GM12878 (cell line): ENCODE data around the gene DHX38. TPM values are rescaled to one million over a fixed set of nuclear protein-coding genes. Genes with fewer than 3 reads are reported as not detected.

Source experiments
- ATAC-seq: fragments of 200-7000 bp; cut with Tn5 transposase; 3 replicates; pipeline ENCODE4 v1.9.1; 2020; ENCODE audit warnings: mild to moderate bottlenecking, moderate library complexity
- Bru-seq: library from RNA; stranded (reverse); fragments of 400-500 nt; gene quantifications from one replicate; lab custom pipeline; 2021; lab: Mats Ljungman, UMichigan
- BruChase-seq, 2 experiments: library from RNA; stranded (reverse); fragments of 400-500 nt; gene quantifications; one replicate each; lab custom pipeline; 2021; lab: Mats Ljungman, UMichigan
- BruUV-seq: library from RNA; stranded (reverse); fragments of 400-500 nt; replicated peaks from 2 replicates; lab custom pipeline; 2021; lab: Mats Ljungman, UMichigan
- CTCF ChIA-PET: fragments of 300-600 bp; sonication (Branson Sonifier 250); formaldehyde crosslinking; extraction: SDS; loops from one replicate; lab custom pipeline; 2021; ENCODE audit warnings: inconsistent platforms; lab: Yijun Ruan, JAX
- POLR2A ChIA-PET: fragments of 350-600 bp; formaldehyde crosslinking; extraction: SDS; loops from one replicate; lab custom pipeline; 2021; ENCODE audit warnings: inconsistent platforms; lab: Charles Lee
- RAD21 ChIA-PET: fragments of 300-600 bp; sonication (Branson Sonifier 250); formaldehyde crosslinking; loops from one replicate; lab custom pipeline; 2023; ENCODE audit warnings: antibody characterized with exemption; ENCODE audit not compliant: unreplicated experiment; lab: Charles Lee
- SMC1A ChIA-PET: fragments of 300-600 bp; sonication (Branson Sonifier 250); formaldehyde crosslinking; loops from one replicate; lab custom pipeline; 2023; ENCODE audit not compliant: unreplicated experiment, uncharacterized antibody; lab: Charles Lee
- DNase-seq: peaks from one replicate; pipeline ENCODE4 v3.0.0-alpha.2; 2011; ENCODE audit warnings: low read depth, low spot score
- FAIRE-seq: peaks from 3 replicates; lab custom pipeline; 2011; peaks lifted over from hg19 to GRCh38; lab: Jason Lieb, UNC
- H2AFZ ChIP-seq: 2 replicates; pipeline ENCODE4 v1.6.0; 2011; ENCODE audit warnings: low read depth, low read length, control low read depth; ENCODE audit not compliant: control insufficient read depth
- H3K27ac ChIP-seq: 2 replicates; pipeline ENCODE4 v1.5.1; 2011; ENCODE audit warnings: control low read depth; ENCODE audit not compliant: control insufficient read depth, insufficient read depth
- H3K27me3 ChIP-seq, 2 experiments: replicated peaks in 1 of 2; 2 replicates each; pipeline versions ENCODE4 v1.6.0 to v1.6.1; 2011; ENCODE audit warnings: low read length in 1 of 2; ENCODE audit not compliant: control insufficient read depth in 2 of 2, insufficient read depth in 2 of 2
- H3K36me3 ChIP-seq, 2 experiments: 2 replicates each; pipeline ENCODE4 v1.5.1; 2011; ENCODE audit warnings: low read length in 1 of 2; ENCODE audit not compliant: control insufficient read depth in 2 of 2, insufficient read depth in 2 of 2
- H3K4me1 ChIP-seq: 2 replicates; pipeline ENCODE4 v1.6.1; 2011; ENCODE audit warnings: mild to moderate bottlenecking, low read length, moderate library complexity, mixed read lengths; ENCODE audit not compliant: control insufficient read depth, insufficient read depth
- H3K4me2 ChIP-seq: 2 replicates; pipeline ENCODE4 v1.6.0; 2011; ENCODE audit warnings: control low read depth; ENCODE audit not compliant: control insufficient read depth, insufficient read depth
- H3K4me3 ChIP-seq: fragments of 200-600 bp; sonication (generic); 2 replicates; pipeline ENCODE4 v1.5.1; 2016
- H3K79me2 ChIP-seq: 2 replicates; pipeline ENCODE4 v1.6.0; 2011; ENCODE audit warnings: low read length; ENCODE audit not compliant: control insufficient read depth, insufficient read depth
- H3K9ac ChIP-seq: 2 replicates; pipeline ENCODE4 v1.8.0; 2011; ENCODE audit warnings: low read length, control low read depth, mixed read lengths; ENCODE audit not compliant: control insufficient read depth, insufficient read depth
- H3K9me3 ChIP-seq: replicated peaks from 3 replicates; pipeline ENCODE4 v1.5.1; 2011; ENCODE audit warnings: mild to moderate bottlenecking, low read length; ENCODE audit not compliant: control insufficient read depth, insufficient read depth
- H4K20me1 ChIP-seq: 2 replicates; pipeline ENCODE4 v1.6.0; 2011; ENCODE audit not compliant: control insufficient read depth, insufficient read depth
- BCL11A ChIP-seq: IDR thresholded peaks from 2 replicates; pipeline ENCODE4 v1.6.1; 2011; ENCODE audit warnings: low read depth, low read length
- BHLHE40 ChIP-seq, 2 experiments: fragments of 450-650 bp in 1 of 2; IDR thresholded peaks; 2 replicates each; pipeline ENCODE4 v1.6.1; 2011 to 2017; ENCODE audit warnings: low read depth in 2 of 2, borderline replicate concordance in 1 of 2, improper control_type of control experiment in 1 of 2, low read length in 1 of 2, mild to moderate bottlenecking in 1 of 2
- CREM ChIP-seq: IDR thresholded peaks from 2 replicates; pipeline ENCODE4 v1.6.1; 2014; ENCODE audit warnings: antibody characterized with exemption, low read depth
- EP300 ChIP-seq, 2 experiments: fragments of 150-350 bp in 1 of 2; IDR thresholded peaks; 2 replicates each; pipeline ENCODE4 v1.6.1; 2011 to 2012; ENCODE audit warnings: low read depth in 2 of 2, low read length in 2 of 2, borderline replicate concordance in 1 of 2, improper control_type of control experiment in 1 of 2, inconsistent platforms in 1 of 2; ENCODE audit not compliant: control insufficient read depth in 1 of 2
- MLLT1 ChIP-seq: fragments of 450-650 bp; IDR thresholded peaks from 2 replicates; pipeline ENCODE4 v1.6.1; 2016; ENCODE audit warnings: mild to moderate bottlenecking
- PAX8 ChIP-seq: fragments of 450-650 bp; IDR thresholded peaks from 2 replicates; pipeline ENCODE4 v1.6.1; 2017; ENCODE audit warnings: mild to moderate bottlenecking, moderate library complexity
- SKIL ChIP-seq: fragments of 450-650 bp; IDR thresholded peaks from 2 replicates; pipeline ENCODE4 v1.6.1; 2017; ENCODE audit warnings: mild to moderate bottlenecking, low read depth, inconsistent platforms; ENCODE audit not compliant: poor library complexity, severe bottlenecking
- ZBTB4 ChIP-seq: fragments of 450-650 bp; formaldehyde crosslinking; IDR thresholded peaks from 2 replicates; pipeline ENCODE4 v1.4.0; 2022; ENCODE audit warnings: mild to moderate bottlenecking, moderate library complexity
- WGBS: methylation state at CpG from one replicate; pipeline ENCODE4 v1.1.6; 2016; ENCODE audit warnings: low lambda C conversion rate; ENCODE audit not compliant: insufficient replicate concordance, insufficient coverage; ENCODE audit errors: missing lambda C conversion rate; 5-methylcytosine and 5-hydroxymethylcytosine counted together
- in situ Hi-C: fragments of 300-500 bp; cut with MboI; formaldehyde crosslinking; loops from 9 replicates; pipeline ENCODE4 v1.14.3; 2018; ENCODE audit warnings: mixed read lengths
- intact Hi-C: fragments of 100-400 bp; cut with micrococcal nuclease; formaldehyde crosslinking; loops from one replicate; pipeline ENCODE4 v1.14.2; 2022; ENCODE audit not compliant: unreplicated experiment
- long read RNA-seq, 2 experiments: library from polyadenylated mRNA; unstranded; transcript quantifications; one replicate each; pipeline ENCODE4 v2.0.0, GENCODE V29; 2019 to 2020
- polyA minus RNA-seq, 3 experiments: library from RNA; depleted of rRNA, polyadenylated mRNA; stranded (reverse); fragments of >200 nt; gene quantifications; 2 replicates each; pipeline ENCODE4 v1.2.3, GENCODE V29; 2011
- polyA plus RNA-seq, 11 experiments: library from polyadenylated mRNA; depleted of rRNA in 4 of 11; unstranded in 6 of 11; stranded (reverse) in 5 of 11; fragments of >200 nt; fragmentation: Nextera tagmentation in 4 of 11; fragmentation: Illumina TruSeq in 1 of 11; extraction: Ambion mirVana in 4 of 11; extraction: Trizol in 1 of 11; gene quantifications; 1 replicate in 1 of 11; 2 replicates in 10 of 11; pipeline versions ENCODE4 v1.2.1 to v1.2.3, GENCODE V29; 2011 to 2016; ENCODE audit warnings: inconsistent platforms in 2 of 11, missing spikeins in 2 of 11, low read depth in 1 of 11
- total RNA-seq, 4 experiments: library from RNA; depleted of rRNA in 3 of 4; stranded (reverse); fragments of >200 nt in 3 of 4; fragmentation: Illumina TruSeq in 1 of 4; extraction: Trizol in 1 of 4; gene quantifications; 2 replicates each; pipeline versions ENCODE4 v1.2.1 to v1.2.3, GENCODE V29; 2013 to 2021

DHX38 gene
- total RNA-seq (2013; cell fraction: nucleolus; rRNA removed): 75.4 and 90.2 TPM in 2 replicates
- total RNA-seq (2014; rRNA removed) (47.7 and 48.8 TPM in 2 replicates), total RNA-seq (2014; rRNA removed; fragmentation: Illumina TruSeq; extraction: Trizol) (32.7 and 38.8 TPM in 2 replicates), total RNA-seq (2021) (67.0 and 67.8 TPM in 2 replicates), polyA plus RNA-seq (2011; rRNA removed) (23.9 and 35.7 TPM in 2 replicates), polyA plus RNA-seq (2014; fragmentation: Illumina TruSeq; extraction: Trizol) (39.0 and 40.3 TPM in 2 replicates), polyA plus RNA-seq (2014; fragmentation: Nextera tagmentation; extraction: Ambion mirVana) (1 to 10 TPM; 2.1 to 5.8 TPM), polyA plus RNA-seq (2014; rRNA removed) (51.7 and 60.3 TPM in 2 replicates), polyA plus RNA-seq (2016; fragmentation: Nextera tagmentation; extraction: Ambion mirVana) (10 to 100 TPM; 46.1 to 47.1 TPM), polyA minus RNA-seq (2011; rRNA and poly(A)+ RNA removed) (65.1 and 79.6 TPM in 2 replicates), Bru-seq, nascent RNA (percentile 83 among the genes with signal in this experiment), BruChase-seq, experiment 1, labeled RNA remaining after a 6-hour chase (percentile 93 among the genes with signal in this experiment), BruChase-seq, experiment 2, labeled RNA remaining after a 2-hour chase (percentile 89 among the genes with signal in this experiment)
- 41.8 TPM for polyA plus RNA-seq (2011; ENCODE audit: low read depth)
- 42.0 and 50.8 TPM in 2 replicates for polyA plus RNA-seq (2011; cell fraction: cytosol; rRNA removed)
- polyA plus RNA-seq (2011; cell fraction: nucleus; rRNA removed): 179 and 255 TPM in 2 replicates
- polyA plus RNA-seq (2012): 57.3 and 77.4 TPM in 2 replicates
- 23.4 and 33.1 TPM in 2 replicates for polyA minus RNA-seq (2011; cell fraction: cytosol; rRNA and poly(A)+ RNA removed)
- polyA minus RNA-seq (2011; cell fraction: nucleus; rRNA and poly(A)+ RNA removed): 41.0 and 69.0 TPM in 2 replicates
- long read RNA-seq, experiment 1, full-length matches to known transcripts: 5 of 19 reads
- long read RNA-seq, experiment 1, partial matches to known transcripts: 14 of 19 reads
- long read RNA-seq, experiment 1, other reads (novel, unspliced or antisense): 0 of 19 reads
- long read RNA-seq, experiment 2, full-length matches to known transcripts: 1 of 20 reads
- long read RNA-seq, experiment 2, partial matches to known transcripts: 15 of 20 reads
- long read RNA-seq, experiment 2, other reads (novel, unspliced or antisense): 4 of 20 reads

- Histone ChIP-seq H2AFZ (peak within 1 kb of the TSS; percentile 91), H3K4me3 (peak within 1 kb of the TSS; percentile 98), H4K20me1 (0 out of 2 replicates have a peak, but pooled peaks cover 2% of the 10 kb centered on the region), H3K9me3 (no peaks in the 10 kb centered on the region), H3K27ac (peak within 1 kb of the TSS; percentile 91), H3K4me2 (peak within 1 kb of the TSS; percentile 96), H3K79me2 (peaks cover 50% of the 10 kb centered on the region), H3K27me3 (no peaks in the 10 kb centered on the region), H3K9ac (peak within 1 kb of the TSS; percentile 96), H3K4me1 (peaks cover 11% of the 10 kb centered on the region), H3K36me3 (peaks cover 2 to 8% of the 10 kb centered on the region in 2 experiments; a peak in 2 of 4 replicates)
- in situ Hi-C loops: no loop called here
- CTCF ChIA-PET: interaction anchor here (0.6 to 3.8 kb wide), 6 partner anchors 9 to 594 kb away, joined by 3 to 27 read pairs (median 3); no protein-coding TSS in a partner anchor
- WGBS: 2% methylated on average over 42 of the region's 43 CpGs
- FAIRE-seq: peak; percentile 100
- RAD21 ChIA-PET: interaction anchor here (0.7 to 2.0 kb wide), 3 partner anchors 27 to 528 kb away, joined by 3 to 5 read pairs (median 3); no protein-coding TSS in a partner anchor
- DNase-seq: peak; percentile 98
- SMC1A ChIA-PET: interaction anchor here (1.0 to 2.7 kb wide), 3 partner anchors 22 to 127 kb away, joined by 4 to 10 read pairs (median 9); no protein-coding TSS in a partner anchor
- POLR2A ChIA-PET: interaction anchor here (0.6 to 1.4 kb wide), 5 partner anchors 12 to 1076 kb away, joined by 3 read pairs; no protein-coding TSS in a partner anchor
- peak; percentile 97 for ATAC-seq
- TSS peak; percentile 65 for BruUV-seq
- intact Hi-C loops: loop anchor here (1.0 to 10.0 kb wide), 4 partner anchors 85 to 629 kb away; partner anchors contain the start of genes AP1G1, DHODH, IST1 and ZNF23
- TF ChIP-seq PAX8 (no peak), BCL11A (no peak), BHLHE40 (IDR thresholded peaks at IDR 0.05; ENCODE audit: borderline replicate concordance in 1 of 2, low read depth in 2 of 2, low read length in 1 of 2) (no peak), SKIL (peak; percentile 74), MLLT1 (0 out of 2 replicates have a peak, but pooled peaks have one; percentile 26), EP300 (IDR thresholded peaks at IDR 0.05; ENCODE audit: borderline replicate concordance in 1 of 2, control insufficient read depth in 1 of 2, low read depth in 2 of 2, low read length in 2 of 2) (0 out of 4 replicates have a peak, but pooled peaks of 1 of the 2 experiments have one; percentile 15), ZBTB4 (CRISPR knock-in tag) (no peak), CREM (peak; percentile 93)
These were observed at the start of gene DHX38, which contains the start of gene TXNL4B for GRCh38 chr16:72093448-72094265. DHX38 (plus strand) TSS chr16:72093847; CDS start chr16:72096158, 2,311 bp downstream. TXNL4B (minus strand) TSS chr16:72093620; CDS start chr16:72090749, 2,871 bp downstream.
